PC-9 (cell line): ENCODE results near the gene TBC1D2. TPM values are rescaled to one million over a fixed set of nuclear protein-coding genes. Genes with fewer than 3 reads are reported as not detected.
"Not testable (repeated sequence)": the region's sequence is repeated elsewhere in the genome, so short reads cannot be mapped to it uniquely, and the experiment has no call there.

Experiments
- BruUV-seq: library from RNA; stranded (reverse); fragments of 400-500 nt; replicated peaks from 2 replicates; lab custom pipeline; 2021; lab: Mats Ljungman, UMichigan
- CTCF ChIA-PET: fragments of 300-600 bp; sonication (Branson Sonifier 250); formaldehyde crosslinking; loops from one replicate; lab custom pipeline; 2022; ENCODE audit warnings: antibody characterized with exemption; lab: Charles Lee
- POLR2A ChIA-PET: fragments of 300-600 bp; sonication (Branson Sonifier 250); formaldehyde crosslinking; loops from one replicate; lab custom pipeline; 2022; ENCODE audit warnings: antibody characterized with exemption; ENCODE audit not compliant: unreplicated experiment; lab: Charles Lee
- DNase-seq, 2 experiments: peaks; one replicate each; pipeline versions ENCODE4 v3.0.0 to v3.0.0-alpha.2; 2015 to 2022; ENCODE audit warnings: mixed read lengths in 1 of 2
- H2AFZ ChIP-seq: fragments of 200-600 bp; sonication (generic); 2 replicates; pipeline ENCODE4 v1.8.1; 2017; ENCODE audit warnings: antibody characterized with exemption
- H3F3A ChIP-seq: fragments of 200-600 bp; sonication (generic); 2 replicates; pipeline ENCODE4 v1.8.1; 2017; ENCODE audit warnings: antibody characterized with exemption, mild to moderate bottlenecking, low read depth; ENCODE audit not compliant: insufficient read depth
- H3K27ac ChIP-seq: fragments of 200-600 bp; sonication (generic); 2 replicates; pipeline ENCODE4 v1.6.1; 2016; ENCODE audit warnings: mixed run types
- H3K27me3 ChIP-seq: fragments of 200-600 bp; sonication (generic); 2 replicates; pipeline ENCODE4 v1.6.1; 2016; ENCODE audit warnings: low read depth, mixed run types; ENCODE audit not compliant: insufficient read depth
- H3K36me3 ChIP-seq: fragments of 200-600 bp; sonication (generic); 2 replicates; pipeline ENCODE4 v1.6.1; 2016; ENCODE audit warnings: low read depth, mixed run types
- H3K4me1 ChIP-seq: fragments of 200-600 bp; sonication (generic); replicated peaks from 2 replicates; pipeline ENCODE4 v1.6.1; 2016; ENCODE audit warnings: mixed run types; ENCODE audit not compliant: insufficient read depth
- H3K4me2 ChIP-seq: fragments of 200-600 bp; sonication (generic); 2 replicates; pipeline ENCODE4 v1.6.1; 2017; ENCODE audit warnings: mixed run types
- H3K4me3 ChIP-seq: fragments of 200-600 bp; sonication (generic); 2 replicates; pipeline ENCODE4 v1.6.1; 2016; ENCODE audit warnings: mixed run types
- H3K79me2 ChIP-seq: fragments of 200-600 bp; sonication (generic); 2 replicates; pipeline ENCODE4 v1.6.1; 2017; ENCODE audit warnings: low read depth, mixed run types
- H3K9me2 ChIP-seq: fragments of 200-600 bp; sonication (generic); 2 replicates; pipeline ENCODE4 v1.8.1; 2017; ENCODE audit warnings: mild to moderate bottlenecking; ENCODE audit not compliant: insufficient read depth
- H3K9me3 ChIP-seq: fragments of 200-600 bp; sonication (generic); 2 replicates; pipeline ENCODE4 v1.8.1; 2016; ENCODE audit warnings: low read depth; ENCODE audit not compliant: insufficient read depth
- H4K20me1 ChIP-seq: fragments of 200-600 bp; sonication (generic); 2 replicates; pipeline ENCODE4 v1.8.1; 2017; ENCODE audit not compliant: insufficient read depth
- CTCF ChIP-seq: fragments of 200-600 bp; sonication (generic); conservative IDR thresholded peaks from 2 replicates; pipeline ENCODE4 v1.6.1; 2017; ENCODE audit warnings: mixed run types, antibody characterized with exemption, mild to moderate bottlenecking, moderate library complexity
- EZH2 ChIP-seq: fragments of 200-600 bp; sonication (generic); IDR thresholded peaks from 2 replicates; pipeline ENCODE4 v1.8.0; 2017; ENCODE audit warnings: antibody characterized with exemption, low read depth
- intact Hi-C: fragments of 100-400 bp; cut with micrococcal nuclease; formaldehyde crosslinking; loops from one replicate; pipeline ENCODE4 v1.10.0; 2022; ENCODE audit not compliant: unreplicated experiment
- total RNA-seq: library from RNA; stranded (reverse); gene quantifications from 2 replicates; pipeline ENCODE4 v1.2.3, GENCODE V29; 2021

TBC1D2 gene
- total RNA-seq, 1 experiment from 2014 or later: 44.7 TPM

DNA sequence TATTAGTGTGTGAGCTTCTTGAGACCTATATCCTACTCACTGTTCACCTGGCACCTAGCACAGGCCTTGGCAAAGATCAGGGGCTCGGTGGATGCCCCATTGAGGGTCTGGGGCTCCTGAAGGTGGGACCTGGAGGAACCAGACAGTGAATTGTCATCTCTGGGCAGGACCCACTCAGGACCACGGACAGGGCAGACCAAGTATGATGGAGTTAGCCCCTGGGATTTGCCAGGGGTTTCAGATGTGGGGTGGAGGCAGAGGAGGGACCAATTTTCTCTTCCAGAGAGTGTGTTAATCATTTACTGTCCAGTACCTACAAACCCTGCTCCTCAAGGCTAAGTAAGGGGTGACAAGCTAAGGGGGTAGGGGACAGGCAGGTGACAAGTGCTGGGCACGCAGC lies 29.3 kb upstream of the TBC1D2 start:
- H3K9me3 ChIP-seq: no peaks in the 10 kb centered on the region
- H3K27ac ChIP-seq: no peak overlapping the region
- peaks cover 17% of the 10 kb centered on the region; the same call in 1 of the 2 replicates for H3K4me1 ChIP-seq
- no peaks in the 10 kb centered on the region for H3K79me2 ChIP-seq
- H4K20me1 ChIP-seq: no peaks in the 10 kb centered on the region
- H3K4me3 ChIP-seq: no peak overlapping the region
- peaks cover 6% of the 10 kb centered on the region; the same call in 1 of the 2 replicates for H3F3A ChIP-seq
- BruUV-seq: no TSS peak
- H3K4me2 ChIP-seq: no peak overlapping the region
- DNase-seq: no peak
- H3K36me3 ChIP-seq: no peaks in the 10 kb centered on the region
- H3K9me2 ChIP-seq: no peaks in the 10 kb centered on the region
- TF ChIP-seq EZH2: no peak
- no peak for TF ChIP-seq CTCF
- H3K27me3 ChIP-seq: no peaks in the 10 kb centered on the region
- intact Hi-C loops: no loop called here
- POLR2A ChIA-PET: no interaction called here
- CTCF ChIA-PET: no interaction called here
- H2AFZ ChIP-seq: no peak overlapping the region

- H3K9me3 ChIP-seq, H2AFZ ChIP-seq, H3F3A ChIP-seq, H3K36me3 ChIP-seq, POLR2A ChIA-PET, H3K4me3 ChIP-seq, H3K27ac ChIP-seq, H3K9me2 ChIP-seq, DNase-seq, BruUV-seq, H3K27me3 ChIP-seq, intact Hi-C loops, H4K20me1 ChIP-seq, H3K79me2 ChIP-seq: not testable (repeated sequence)
- Histone ChIP-seq H3K4me1 (peaks cover 12% of the 10 kb centered on the region; the same call in 1 of the 2 replicates), H3K4me2 (peak overlapping the region; percentile 32; the same call in 1 of the 2 replicates)
- CTCF ChIA-PET: interaction anchor here (0.7 kb wide), 1 partner anchor 254 kb away, joined by 3 read pairs; no protein-coding TSS in a partner anchor
Observed at GRCh38 chr9:98283143-98283542, 27.7 kb upstream of the TBC1D2 start.

GRCh38 chr9:98281281-98281680 lies 25.8 kb upstream of the TBC1D2 start:
- Histone ChIP-seq H3K9me3 (no peaks in the 10 kb centered on the region), H3K27me3 (no peaks in the 10 kb centered on the region), H2AFZ (no peak overlapping the region), H3K79me2 (no peaks in the 10 kb centered on the region), H3K4me3 (no peak overlapping the region), H3F3A (peaks cover 6% of the 10 kb centered on the region; the same call in 1 of the 2 replicates), H3K36me3 (no peaks in the 10 kb centered on the region), H3K9me2 (no peaks in the 10 kb centered on the region; the same call in 1 of the 2 replicates), H3K27ac (no peak overlapping the region), H4K20me1 (no peaks in the 10 kb centered on the region), H3K4me1 (peaks cover 12% of the 10 kb centered on the region; the same call in 1 of the 2 replicates), H3K4me2 (no peak overlapping the region)
- no TSS peak for BruUV-seq
- DNase-seq: no peak
- CTCF ChIA-PET: no interaction called here
- POLR2A ChIA-PET: no interaction called here
- TF ChIP-seq EZH2 (no peak), CTCF (no peak)
- intact Hi-C loops: no loop called here

- no peaks in the 10 kb centered on the region for H3K9me3 ChIP-seq
- ChIA-PET POLR2A (no interaction called here), CTCF (no interaction called here)
- no peaks in the 10 kb centered on the region for H4K20me1 ChIP-seq
- peaks cover 6% of the 10 kb centered on the region; the same call in 1 of the 2 replicates for H3F3A ChIP-seq
- no peaks in the 10 kb centered on the region for H3K36me3 ChIP-seq
- no peak overlapping the region for H3K4me2 ChIP-seq
- H3K27ac ChIP-seq: no peak overlapping the region
- H3K27me3 ChIP-seq: no peaks in the 10 kb centered on the region
- no peak for DNase-seq
- no peaks in the 10 kb centered on the region for H3K79me2 ChIP-seq
- no TSS peak for BruUV-seq
- intact Hi-C loops: no loop called here
- no peak for TF ChIP-seq EZH2
- H2AFZ ChIP-seq: no peak overlapping the region
- no peaks in the 10 kb centered on the region; the same call in 1 of the 2 replicates for H3K9me2 ChIP-seq
- H3K4me1 ChIP-seq: peaks cover 12% of the 10 kb centered on the region; the same call in 1 of the 2 replicates
- no peak overlapping the region for H3K4me3 ChIP-seq
Observed at GRCh38 chr9:98280574-98280973, 25.1 kb upstream of the TBC1D2 start.
